Trophoblast cell (in vitro differentiated cells and primary cell): ENCODE results near the gene CDCA3.

ENCODE experiments used
- DNase-seq, 2 donors: peaks; one replicate each; pipeline ENCODE4 v3.0.0-alpha.2; 2016
- H2AFZ ChIP-seq: 2 replicates; pipeline ENCODE4 v1.6.1; 2013; ENCODE audit warnings: low read length, moderate library complexity, mild to moderate bottlenecking; ENCODE audit not compliant: insufficient read depth, poor library complexity
- H2AK5ac ChIP-seq: 2 replicates; pipeline ENCODE4 v1.6.1; 2013; ENCODE audit warnings: mild to moderate bottlenecking, low read length
- H2BK120ac ChIP-seq: 2 replicates; pipeline ENCODE4 v1.6.1; 2013; ENCODE audit warnings: low read length, mild to moderate bottlenecking, moderate library complexity; ENCODE audit not compliant: insufficient read depth, poor library complexity
- H2BK12ac ChIP-seq: 2 replicates; pipeline ENCODE4 v1.6.1; 2013; ENCODE audit warnings: mild to moderate bottlenecking, low read length, moderate library complexity
- H2BK5ac ChIP-seq: 2 replicates; pipeline ENCODE4 v1.6.1; 2013; ENCODE audit warnings: low read length, low read depth, moderate library complexity, mild to moderate bottlenecking; ENCODE audit not compliant: poor library complexity
- H3K14ac ChIP-seq: 2 replicates; pipeline ENCODE4 v1.6.1; 2013; ENCODE audit warnings: mild to moderate bottlenecking, low read length
- H3K18ac ChIP-seq: 2 replicates; pipeline ENCODE4 v1.6.1; 2013; ENCODE audit warnings: mild to moderate bottlenecking, low read length
- H3K23ac ChIP-seq: 2 replicates; pipeline ENCODE4 v1.6.1; 2013; ENCODE audit warnings: low read length
- H3K27ac ChIP-seq: 2 replicates; pipeline ENCODE4 v1.5.1; 2013; ENCODE audit warnings: low read depth, mild to moderate bottlenecking, inconsistent platforms, low read length, moderate library complexity
- H3K27me3 ChIP-seq: 2 replicates; pipeline ENCODE4 v1.6.1; 2013; ENCODE audit warnings: inconsistent platforms, mild to moderate bottlenecking, low read length, moderate library complexity; ENCODE audit not compliant: insufficient read depth
- H3K36me3 ChIP-seq, 2 experiments: 1 replicate in 1 of 2; 2 replicates in 1 of 2; pipeline ENCODE4 v1.6.1; 2013; ENCODE audit warnings: low read length in 2 of 2, mild to moderate bottlenecking in 2 of 2, moderate library complexity in 1 of 2; ENCODE audit not compliant: insufficient read depth in 2 of 2, control insufficient read depth in 1 of 2
- H3K4ac ChIP-seq: 2 replicates; pipeline ENCODE4 v1.6.1; 2013; ENCODE audit warnings: low read depth, mild to moderate bottlenecking, low read length, moderate library complexity
- H3K4me1 ChIP-seq, 2 experiments: 1 replicate in 1 of 2; 2 replicates in 1 of 2; pipeline ENCODE4 v1.6.1; 2013; ENCODE audit warnings: low read length in 2 of 2, mild to moderate bottlenecking in 2 of 2, moderate library complexity in 1 of 2; ENCODE audit not compliant: insufficient read depth in 2 of 2, control insufficient read depth in 1 of 2
- H3K4me2 ChIP-seq: 2 replicates; pipeline ENCODE4 v1.6.1; 2013; ENCODE audit warnings: inconsistent platforms, mild to moderate bottlenecking, low read length, moderate library complexity
- H3K4me3 ChIP-seq: 2 replicates; pipeline ENCODE4 v1.5.1; 2013; ENCODE audit warnings: mild to moderate bottlenecking, low read depth, low read length, inconsistent platforms
- H3K79me1 ChIP-seq: one replicate; pipeline ENCODE4 v1.6.1; 2013; ENCODE audit warnings: low read length
- H3K79me2 ChIP-seq: 2 replicates; pipeline ENCODE4 v1.6.1; 2013; ENCODE audit warnings: low read length, mild to moderate bottlenecking; ENCODE audit not compliant: control insufficient read depth, insufficient read depth, poor library complexity
- H3K9ac ChIP-seq: 2 replicates; pipeline ENCODE4 v1.6.1; 2013; ENCODE audit warnings: mild to moderate bottlenecking, low read length
- H3K9me3 ChIP-seq: 2 replicates; pipeline ENCODE4 v1.6.1; 2013; ENCODE audit warnings: low read depth, mild to moderate bottlenecking, control low read depth, inconsistent platforms, low read length; ENCODE audit not compliant: insufficient read depth
- H4K12ac ChIP-seq: 2 replicates; pipeline ENCODE4 v1.6.1; 2013; ENCODE audit warnings: low read depth, mild to moderate bottlenecking, low read length, moderate library complexity
- H4K8ac ChIP-seq: 2 replicates; pipeline ENCODE4 v1.6.1; 2013; ENCODE audit warnings: low read depth, mild to moderate bottlenecking, low read length, moderate library complexity
- H4K91ac ChIP-seq: one replicate; pipeline ENCODE4 v1.6.1; 2013; ENCODE audit warnings: low read depth, mild to moderate bottlenecking, low read length, moderate library complexity
- WGBS: extraction: QIAGEN DNeasy Blood & Tissue Kit; methylation state at CpG from one replicate; pipeline ENCODE4 v1.1.7; 2013; ENCODE audit warnings: missing lambda C conversion rate; ENCODE audit not compliant: insufficient read length, insufficient coverage; ENCODE audit errors: extremely low coverage; 5-methylcytosine and 5-hydroxymethylcytosine counted together

CDCA3 gene

GRCh38 chr12:6847676-6848075 is 3.4 kb downstream of the CDCA3 start:
- no CpG with 5 or more reads among the region's 2 CpGs for WGBS
- Histone ChIP-seq H2BK12ac (no peak overlapping the region), H3K9me3 (no peaks in the 10 kb centered on the region), H3K4me3 (no peak overlapping the region), H3K27me3 (no peaks in the 10 kb centered on the region), H3K4ac (no peak overlapping the region), H4K8ac (no peak overlapping the region), H3K79me2 (peaks cover 1% of the 10 kb centered on the region), H2BK120ac (no peak overlapping the region), H2BK5ac (no peak overlapping the region), H3K18ac (no peak overlapping the region), H3K36me3 (peaks cover 26 to 49% of the 10 kb centered on the region in 2 experiments), H4K12ac (no peak overlapping the region), H3K23ac (no peak overlapping the region), H3K9ac (no peak overlapping the region), H3K79me1 (peaks cover 3% of the 10 kb centered on the region), H2AK5ac (no peak overlapping the region), H4K91ac (no peak overlapping the region), H3K4me2 (no peak overlapping the region), H3K27ac (no peak overlapping the region), H2AFZ (no peak overlapping the region), H3K14ac (no peak overlapping the region), H3K4me1 (peaks cover 9 to 10% of the 10 kb centered on the region in 2 experiments)
- no peak for DNase-seq

GRCh38 chr12:6846316-6846869 is 4.7 kb downstream of the CDCA3 start:
- H3K4me3 ChIP-seq = no peak overlapping the region
- H2AK5ac ChIP-seq = no peak overlapping the region
- H4K12ac ChIP-seq = no peak overlapping the region
- H2BK12ac ChIP-seq = no peak overlapping the region
- H3K27me3 ChIP-seq = no peaks in the 10 kb centered on the region
- no peaks in the 10 kb centered on the region for H3K79me2 ChIP-seq
- no peak overlapping the region for H3K9ac ChIP-seq
- H3K79me1 ChIP-seq = no peaks in the 10 kb centered on the region
- H3K4me2 ChIP-seq = no peak overlapping the region
- H3K27ac ChIP-seq = no peak overlapping the region
- peaks cover 26 to 49% of the 10 kb centered on the region in 2 experiments for H3K36me3 ChIP-seq
- no peak overlapping the region for H2BK120ac ChIP-seq
- no peak overlapping the region for H4K91ac ChIP-seq
- H3K4ac ChIP-seq = no peak overlapping the region
- no CpG with 5 or more reads among the region's 7 CpGs for WGBS
- DNase-seq = no peak
- no peak overlapping the region for H2AFZ ChIP-seq
- H3K18ac ChIP-seq = no peak overlapping the region
- H3K23ac ChIP-seq = no peak overlapping the region
- H3K9me3 ChIP-seq = no peaks in the 10 kb centered on the region
- no peak overlapping the region for H4K8ac ChIP-seq
- H3K14ac ChIP-seq = no peak overlapping the region
- H3K4me1 ChIP-seq = peaks cover 9 to 10% of the 10 kb centered on the region in 2 experiments
- no peak overlapping the region for H2BK5ac ChIP-seq

- no peak for DNase-seq
- no peak overlapping the region for H2AK5ac ChIP-seq
- no peak overlapping the region for H2BK120ac ChIP-seq
- H3K79me1 ChIP-seq = no peaks in the 10 kb centered on the region
- no peak overlapping the region for H3K4me3 ChIP-seq
- H3K27me3 ChIP-seq = no peaks in the 10 kb centered on the region
- no CpG with 5 or more reads among the region's 17 CpGs for WGBS
- no peak overlapping the region for H3K18ac ChIP-seq
- no peak overlapping the region for H2BK5ac ChIP-seq
- no peak overlapping the region for H4K8ac ChIP-seq
- no peak overlapping the region for H3K4me2 ChIP-seq
- H3K36me3 ChIP-seq = peaks cover 26 to 49% of the 10 kb centered on the region in 2 experiments
- H3K4me1 ChIP-seq = peaks cover 4 to 5% of the 10 kb centered on the region in 2 experiments
- no peak overlapping the region for H3K4ac ChIP-seq
- H3K27ac ChIP-seq = no peak overlapping the region
- H3K9me3 ChIP-seq = no peaks in the 10 kb centered on the region
- no peak overlapping the region for H2BK12ac ChIP-seq
- no peak overlapping the region for H2AFZ ChIP-seq
- no peak overlapping the region for H3K14ac ChIP-seq
- no peak overlapping the region for H3K9ac ChIP-seq
- H4K12ac ChIP-seq = no peak overlapping the region
- no peak overlapping the region for H4K91ac ChIP-seq
- no peak overlapping the region for H3K23ac ChIP-seq
- no peaks in the 10 kb centered on the region for H3K79me2 ChIP-seq
These were observed 5.7 kb downstream of the CDCA3 start for GRCh38 chr12:6845395-6845794.

- Histone ChIP-seq H4K8ac (no peak overlapping the region), H3K36me3 (peaks cover 37 to 51% of the 10 kb centered on the region in 2 experiments), H3K27ac (no peak overlapping the region), H4K91ac (no peak overlapping the region), H2AK5ac (no peak overlapping the region), H2BK5ac (no peak overlapping the region), H3K4me3 (no peak overlapping the region), H2AFZ (no peak overlapping the region), H3K4me2 (no peak overlapping the region), H3K79me2 (no peaks in the 10 kb centered on the region), H4K12ac (no peak overlapping the region), H3K4me1 (no peaks in the 10 kb centered on the region), H2BK120ac (no peak overlapping the region), H3K27me3 (no peaks in the 10 kb centered on the region), H3K4ac (no peak overlapping the region), H3K79me1 (no peaks in the 10 kb centered on the region), H2BK12ac (no peak overlapping the region), H3K9me3 (no peaks in the 10 kb centered on the region), H3K18ac (no peak overlapping the region), H3K9ac (no peak overlapping the region), H3K14ac (no peak overlapping the region), H3K23ac (no peak overlapping the region)
- no CpG with 5 or more reads among the region's 16 CpGs for WGBS
- peak in 1 of 2 donors; percentile 10 for DNase-seq
These were observed 7.8 kb downstream of the CDCA3 start for GRCh38 chr12:6843118-6843902.
